Kidney epithelial cell (primary cell): ENCODE data around the gene DOCK4. TPM values are rescaled to one million over a fixed set of nuclear protein-coding genes. Genes with fewer than 3 reads are reported as not detected.

Experiments
- DNase-seq: peaks from one replicate; pipeline ENCODE4 v3.0.0-alpha.2; 2010; ENCODE audit warnings: low read depth
- H3K27me3 ChIP-seq: 2 replicates; pipeline ENCODE4 v1.6.0; 2011; ENCODE audit warnings: low read length; ENCODE audit not compliant: control insufficient read depth, insufficient read depth
- H3K36me3 ChIP-seq: 2 replicates; pipeline ENCODE4 v1.5.1; 2011; ENCODE audit warnings: low read length; ENCODE audit not compliant: control insufficient read depth, insufficient read depth
- H3K4me3 ChIP-seq: 2 replicates; pipeline ENCODE4 v1.5.1; 2011; ENCODE audit warnings: low read depth, mild to moderate bottlenecking, control low read depth, low read length
- total RNA-seq: library from RNA; depleted of rRNA; stranded (reverse); fragments of >200 nt; gene quantifications from 2 replicates; pipeline ENCODE4 v1.2.3, GENCODE V29; 2015
- TF ChIP-seq, protein P1 (sequence below): IDR thresholded peaks from 2 replicates; pipeline ENCODE4 v1.5.1; 2011; ENCODE audit warnings: mild to moderate bottlenecking, moderate library complexity, low read length, control low read depth, inconsistent platforms; ENCODE audit not compliant: insufficient read depth, poor library complexity, severe bottlenecking

Gene DOCK4
- total RNA-seq, 1 donor from 2014 or later = 16.8 TPM

DNA sequence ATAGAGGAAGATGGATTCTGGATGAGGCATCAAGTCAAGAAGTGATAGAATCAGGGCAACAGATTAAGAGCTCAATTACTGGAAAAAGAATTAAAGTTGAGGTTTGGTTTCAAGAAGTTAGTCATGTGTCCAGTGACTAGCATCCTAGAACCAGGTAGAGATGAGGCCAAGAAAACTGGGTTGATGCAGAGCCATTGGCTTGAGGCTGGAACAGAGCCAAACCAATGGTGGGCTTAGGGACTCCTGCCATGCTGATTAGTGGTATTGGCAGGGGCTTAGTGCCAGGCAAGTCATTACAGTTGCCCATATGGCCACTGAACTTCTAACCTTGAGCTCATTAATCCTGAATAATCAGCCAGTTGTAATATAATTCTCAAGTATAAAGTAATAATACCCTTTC is 18.8 kb upstream of the DOCK4 start:
- DNase-seq = no peak
- no peaks in the 10 kb centered on the region for H3K36me3 ChIP-seq
- TF ChIP-seq, protein P1, sequence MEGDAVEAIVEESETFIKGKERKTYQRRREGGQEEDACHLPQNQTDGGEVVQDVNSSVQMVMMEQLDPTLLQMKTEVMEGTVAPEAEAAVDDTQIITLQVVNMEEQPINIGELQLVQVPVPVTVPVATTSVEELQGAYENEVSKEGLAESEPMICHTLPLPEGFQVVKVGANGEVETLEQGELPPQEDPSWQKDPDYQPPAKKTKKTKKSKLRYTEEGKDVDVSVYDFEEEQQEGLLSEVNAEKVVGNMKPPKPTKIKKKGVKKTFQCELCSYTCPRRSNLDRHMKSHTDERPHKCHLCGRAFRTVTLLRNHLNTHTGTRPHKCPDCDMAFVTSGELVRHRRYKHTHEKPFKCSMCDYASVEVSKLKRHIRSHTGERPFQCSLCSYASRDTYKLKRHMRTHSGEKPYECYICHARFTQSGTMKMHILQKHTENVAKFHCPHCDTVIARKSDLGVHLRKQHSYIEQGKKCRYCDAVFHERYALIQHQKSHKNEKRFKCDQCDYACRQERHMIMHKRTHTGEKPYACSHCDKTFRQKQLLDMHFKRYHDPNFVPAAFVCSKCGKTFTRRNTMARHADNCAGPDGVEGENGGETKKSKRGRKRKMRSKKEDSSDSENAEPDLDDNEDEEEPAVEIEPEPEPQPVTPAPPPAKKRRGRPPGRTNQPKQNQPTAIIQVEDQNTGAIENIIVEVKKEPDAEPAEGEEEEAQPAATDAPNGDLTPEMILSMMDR = no peak
- H3K27me3 ChIP-seq = no peaks in the 10 kb centered on the region
- no peak overlapping the region for H3K4me3 ChIP-seq

DNA sequence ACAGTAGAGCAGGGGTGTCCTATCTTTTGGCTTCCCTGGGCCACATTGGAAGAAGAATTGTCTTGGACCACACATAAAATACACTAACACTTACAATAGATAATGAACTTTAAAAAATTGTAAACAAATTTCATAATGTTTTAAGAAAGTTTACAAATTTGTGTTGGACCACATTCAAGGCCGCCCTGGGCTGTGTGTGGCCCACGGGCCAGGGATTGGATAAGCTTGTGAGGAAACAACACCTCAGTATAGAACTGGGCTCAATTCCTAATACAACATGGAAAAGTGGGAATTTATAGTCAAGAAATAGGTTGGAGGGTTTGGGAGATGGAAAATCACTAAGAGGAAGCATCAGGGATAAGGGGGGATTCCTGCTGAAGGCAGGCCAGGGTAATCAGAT is 18.0 kb upstream of the DOCK4 start:
- H3K4me3 ChIP-seq = no peak overlapping the region
- TF ChIP-seq, protein P1 = no peak
- no peaks in the 10 kb centered on the region for H3K27me3 ChIP-seq

GRCh38 chr7:112223310-112223709 is 17.1 kb upstream of the DOCK4 start:
- no peak for DNase-seq
- H3K27me3 ChIP-seq = no peaks in the 10 kb centered on the region
- TF ChIP-seq, protein P1 = no peak
- no peak overlapping the region for H3K4me3 ChIP-seq
- no peaks in the 10 kb centered on the region for H3K36me3 ChIP-seq

More for the DNA sequence above, 18.0 kb upstream of the DOCK4 start:
- H3K36me3 ChIP-seq = no peaks in the 10 kb centered on the region
- DNase-seq = no peak

- TF ChIP-seq, protein P1 = no peak
- no peaks in the 10 kb centered on the region for H3K27me3 ChIP-seq
- no peak overlapping the region for H3K4me3 ChIP-seq
- H3K36me3 ChIP-seq = no peaks in the 10 kb centered on the region
- DNase-seq = no peak
These were observed 14.8 kb upstream of the DOCK4 start for GRCh38 chr7:112220877-112221434.

- TF ChIP-seq, protein P1 = no peak
- DNase-seq = no peak
- Histone ChIP-seq H3K27me3 (no peaks in the 10 kb centered on the region), H3K36me3 (no peaks in the 10 kb centered on the region), H3K4me3 (no peak overlapping the region)
These were observed 9.6 kb upstream of the DOCK4 start for GRCh38 chr7:112215787-112216186.

DNA sequence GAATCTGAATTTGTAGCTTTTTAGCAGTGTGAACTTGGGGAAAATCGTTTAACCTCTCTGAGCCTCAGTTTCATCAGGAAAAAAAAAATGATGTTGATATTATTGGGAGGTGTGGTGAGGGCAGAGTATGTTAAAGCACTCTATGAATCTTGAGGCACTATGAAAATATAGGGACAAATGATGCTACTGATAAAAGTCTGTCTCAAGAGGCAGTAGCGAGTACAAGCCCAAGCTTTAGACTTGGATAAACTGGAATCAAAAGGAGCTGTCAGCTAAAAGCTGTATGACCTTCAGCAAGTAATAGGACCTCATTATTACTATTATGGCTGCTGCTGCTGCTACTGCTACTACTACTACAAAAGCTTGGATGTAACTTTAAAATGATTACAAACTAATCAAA is 8.7 kb upstream of the DOCK4 start:
- H3K27me3 ChIP-seq = no peaks in the 10 kb centered on the region
- TF ChIP-seq, protein P1 = no peak
- H3K36me3 ChIP-seq = no peaks in the 10 kb centered on the region
- no peak for DNase-seq
- H3K4me3 ChIP-seq = no peak overlapping the region
